ENCODE results near the gene RNF121.
A peak's percentile ranks its signal among the peaks of the same experiment; 100 is the strongest.

Gene RNF121

DNA sequence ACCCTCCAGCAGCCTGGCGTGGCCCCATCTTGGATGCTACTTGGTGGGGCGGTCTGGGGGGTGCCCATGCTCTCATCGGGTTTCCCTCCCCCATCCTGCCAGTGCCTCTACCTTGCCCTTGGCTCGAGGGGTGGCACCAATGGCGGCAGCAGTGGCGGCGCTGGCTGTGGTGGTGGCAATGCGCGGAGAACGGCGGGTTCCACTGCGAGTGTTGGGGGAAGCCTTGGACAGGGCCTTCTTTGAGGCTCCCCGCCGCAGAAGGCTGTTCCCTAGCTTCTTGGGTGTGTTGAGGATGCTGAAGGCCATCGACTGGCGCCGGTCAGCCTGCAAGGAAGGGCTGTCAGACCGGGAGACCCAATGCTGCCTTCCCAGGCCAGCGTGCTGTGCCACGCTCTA lies 74.9 kb downstream of the RNF121 start:
- Mint-ChIP-seq H3K4me1 (peaks cover 32% of the 10 kb centered on the region), H3K4me3 (no peak overlapping the region), H3K36me3 (peaks cover 92% of the 10 kb centered on the region), H3K27ac (peak overlapping the region; percentile 98), H3K9me3 (no peaks in the 10 kb centered on the region)
- no peak for ATAC-seq
- DNase-seq (ENCODE audit: low spot score in 2 of 2): no peak

DNA sequence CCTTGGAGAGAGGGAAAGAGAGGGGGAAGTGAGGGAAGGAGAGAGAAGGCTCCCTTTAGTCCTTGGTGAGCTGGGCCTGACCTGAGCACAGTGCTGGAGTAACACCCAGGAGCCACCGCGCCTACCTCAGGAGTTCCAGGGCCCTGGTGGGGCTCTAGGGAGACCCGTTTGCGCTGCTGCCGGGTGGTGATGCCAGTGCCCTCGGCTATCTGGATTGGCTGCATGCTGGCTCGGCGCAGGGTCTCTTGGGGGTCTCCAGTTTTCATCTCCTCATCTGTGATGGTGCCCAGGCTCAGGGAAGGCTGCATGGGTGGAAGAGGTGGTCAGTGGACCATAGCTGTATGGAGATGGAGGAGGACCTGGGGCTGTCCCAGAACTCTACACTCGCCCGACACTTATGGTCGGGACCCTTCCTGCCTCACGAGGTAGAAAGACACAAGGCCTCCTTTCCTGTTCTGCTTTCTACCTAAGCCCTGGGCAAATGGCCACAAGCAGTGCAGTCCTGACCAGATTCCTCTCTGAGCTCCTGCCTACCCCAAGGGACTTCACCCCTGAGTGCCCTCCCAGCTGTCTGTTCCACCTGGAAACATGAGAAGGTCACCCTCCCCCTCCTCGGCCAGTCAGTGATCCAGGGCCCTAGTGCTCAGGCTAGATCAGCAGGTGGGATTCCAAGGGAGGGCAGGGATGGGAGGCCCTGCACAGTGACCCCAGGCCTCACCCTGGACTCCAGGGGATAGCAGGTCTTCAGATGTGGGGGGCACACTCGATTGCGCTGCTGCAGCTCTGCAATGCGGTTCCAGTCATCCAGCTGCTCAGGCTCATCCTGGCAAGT lies 75.9 kb downstream of the RNF121 start:
- H3K4me1 Mint-ChIP-seq: peaks cover 27% of the 10 kb centered on the region
- no peak overlapping the region for H3K4me3 Mint-ChIP-seq
- peak overlapping the region; percentile 98 for H3K27ac Mint-ChIP-seq
- no peak for ATAC-seq
- no peak for DNase-seq (ENCODE audit: low spot score in 2 of 2)
- peaks cover 95% of the 10 kb centered on the region for H3K36me3 Mint-ChIP-seq
- H3K9me3 Mint-ChIP-seq: no peaks in the 10 kb centered on the region

DNA sequence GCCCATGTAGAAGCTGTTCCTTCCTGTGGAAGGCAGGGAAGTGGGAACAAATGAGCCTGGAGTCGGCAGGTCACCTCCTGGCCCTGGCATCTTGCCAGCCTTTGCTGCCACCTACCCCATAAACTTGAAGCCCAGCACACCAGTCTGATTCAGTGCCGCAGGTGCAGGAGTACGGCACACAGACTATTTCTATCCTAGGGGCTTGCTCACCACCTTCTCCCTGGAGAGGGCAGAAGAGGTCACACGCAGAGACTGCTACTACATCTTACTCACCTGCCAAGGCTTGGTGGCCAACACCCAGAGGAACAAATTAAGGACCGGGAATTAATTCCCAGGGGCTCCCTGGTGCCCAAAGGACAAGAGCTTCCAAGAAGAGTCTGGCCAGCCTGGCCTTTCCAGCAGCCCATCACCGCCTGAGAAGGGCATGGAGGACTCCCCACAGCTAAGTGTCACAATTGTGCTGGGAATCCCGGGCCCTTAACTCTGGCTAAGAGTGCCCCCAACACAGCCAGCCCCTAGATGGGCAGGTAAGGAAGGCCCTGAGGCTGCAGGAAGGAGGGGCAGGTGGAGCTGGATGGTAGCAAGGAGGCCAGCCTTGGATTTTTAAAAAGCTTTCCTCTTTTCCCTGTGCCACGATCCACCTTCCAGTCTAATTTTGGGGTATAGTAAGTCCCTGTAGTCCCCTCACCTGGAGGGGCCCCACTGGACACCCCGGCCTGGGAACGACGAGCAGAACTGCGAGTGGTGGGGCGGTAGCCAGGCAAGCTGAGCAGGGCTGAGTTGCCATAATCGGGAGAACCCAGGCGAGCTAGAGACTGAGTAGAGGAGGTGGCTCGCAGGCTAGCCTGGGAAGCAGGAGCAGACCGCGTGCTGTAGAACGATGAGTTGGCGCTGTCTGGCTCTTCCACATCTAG lies 76.8 kb downstream of the RNF121 start:
- Mint-ChIP-seq H3K4me3 (no peak overlapping the region), H3K27ac (peak overlapping the region; percentile 88), H3K9me3 (no peaks in the 10 kb centered on the region), H3K4me1 (peaks cover 18% of the 10 kb centered on the region), H3K36me3 (peaks cover 97% of the 10 kb centered on the region)
- DNase-seq (ENCODE audit: low spot score in 2 of 2): no peak
- ATAC-seq: no peak

DNA sequence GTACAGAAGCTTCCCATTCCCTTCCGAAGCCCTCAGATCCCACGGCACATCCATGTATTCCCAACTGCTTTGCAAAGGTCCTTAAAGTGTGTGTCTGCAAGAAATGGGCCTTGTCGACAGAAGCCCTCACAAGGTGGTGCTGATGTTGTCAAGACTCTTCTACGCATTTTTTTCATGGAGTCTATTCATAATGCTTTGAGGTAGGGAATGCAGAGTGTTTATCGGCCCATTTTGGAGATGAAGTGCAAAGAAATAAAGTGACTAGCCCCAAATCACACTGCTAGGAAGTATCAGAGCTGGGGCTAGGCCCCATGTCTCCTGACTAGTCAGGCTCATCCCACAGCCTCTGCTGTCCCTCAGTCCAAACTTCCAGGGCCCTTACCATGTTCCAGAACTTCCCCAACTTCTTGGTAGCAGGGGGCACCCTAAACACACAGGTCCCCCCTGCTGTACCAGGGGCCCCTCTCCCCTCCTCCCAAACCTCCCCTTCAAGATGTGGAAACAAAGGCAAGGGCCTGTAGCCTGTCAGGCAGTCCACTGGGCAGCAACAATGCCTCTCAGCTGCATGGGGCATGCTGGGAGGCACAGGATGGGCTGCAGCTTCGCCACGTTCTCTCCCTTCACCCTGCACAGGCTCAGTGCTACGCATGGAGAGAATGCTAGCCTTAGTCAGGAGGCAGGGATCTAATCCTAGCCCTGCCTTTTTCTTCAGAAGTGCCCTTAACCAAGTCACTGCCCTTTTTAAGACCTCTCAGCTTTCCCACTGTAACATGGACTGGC lies 77.7 kb downstream of the RNF121 start:
- DNase-seq (ENCODE audit: low spot score in 2 of 2) (no peak), ATAC-seq (no peak)
- no peak overlapping the region for H3K4me3 Mint-ChIP-seq
- no peaks in the 10 kb centered on the region for H3K9me3 Mint-ChIP-seq
- peaks cover 97% of the 10 kb centered on the region for H3K36me3 Mint-ChIP-seq
- peak overlapping the region; percentile 88 for H3K27ac Mint-ChIP-seq
- peaks cover 17% of the 10 kb centered on the region for H3K4me1 Mint-ChIP-seq

DNA sequence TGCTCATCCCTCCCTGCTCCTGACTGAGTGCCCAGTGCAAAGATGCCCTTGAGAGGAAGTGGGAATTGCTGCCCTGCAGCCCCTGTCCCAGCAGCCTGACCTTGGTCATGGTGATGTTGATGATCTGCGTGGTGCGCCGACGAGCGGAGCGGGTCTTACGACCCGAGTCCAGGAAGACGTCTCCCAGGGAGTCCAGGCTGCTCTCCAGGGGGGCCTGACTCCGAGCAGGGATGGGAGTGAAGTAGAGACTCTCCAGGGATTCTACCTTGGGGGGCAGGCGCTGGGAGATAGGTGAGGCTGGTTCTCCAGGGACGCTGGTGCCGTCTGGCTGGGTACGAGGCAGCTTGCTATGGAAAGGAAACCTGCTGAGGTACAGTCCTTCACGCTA lies 78.2 kb downstream of the RNF121 start:
- Mint-ChIP-seq H3K27ac (peak overlapping the region; percentile 88), H3K4me1 (peaks cover 11% of the 10 kb centered on the region), H3K36me3 (peaks cover 97% of the 10 kb centered on the region), H3K4me3 (no peak overlapping the region), H3K9me3 (no peaks in the 10 kb centered on the region)
- ATAC-seq (no peak), DNase-seq (ENCODE audit: low spot score in 2 of 2) (no peak)

DNA sequence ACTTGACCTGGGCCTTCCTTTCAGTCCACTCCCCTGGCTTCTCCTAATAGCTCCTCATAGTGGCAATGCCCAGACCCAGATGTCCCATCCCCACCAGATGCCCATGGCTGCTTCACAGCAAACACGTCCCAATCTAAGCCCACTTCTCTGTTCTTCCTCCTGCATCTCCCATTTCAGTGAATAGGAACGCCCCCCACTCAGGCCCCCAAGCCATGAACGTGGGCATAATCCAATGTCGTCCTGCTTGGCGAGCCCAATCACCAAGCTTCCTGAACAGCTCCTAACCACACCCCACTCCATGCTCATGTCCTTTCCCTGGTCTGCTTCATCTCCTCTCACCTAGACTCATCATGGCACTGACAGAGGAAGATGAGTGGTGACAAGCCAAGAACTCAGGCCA lies 78.7 kb downstream of the RNF121 start:
- Mint-ChIP-seq H3K36me3 (peaks cover 97% of the 10 kb centered on the region), H3K27ac (peak overlapping the region; percentile 88), H3K9me3 (no peaks in the 10 kb centered on the region), H3K4me3 (no peak overlapping the region), H3K4me1 (peaks cover 6% of the 10 kb centered on the region)
- ATAC-seq (no peak), DNase-seq (ENCODE audit: low spot score in 2 of 2) (no peak)

DNA sequence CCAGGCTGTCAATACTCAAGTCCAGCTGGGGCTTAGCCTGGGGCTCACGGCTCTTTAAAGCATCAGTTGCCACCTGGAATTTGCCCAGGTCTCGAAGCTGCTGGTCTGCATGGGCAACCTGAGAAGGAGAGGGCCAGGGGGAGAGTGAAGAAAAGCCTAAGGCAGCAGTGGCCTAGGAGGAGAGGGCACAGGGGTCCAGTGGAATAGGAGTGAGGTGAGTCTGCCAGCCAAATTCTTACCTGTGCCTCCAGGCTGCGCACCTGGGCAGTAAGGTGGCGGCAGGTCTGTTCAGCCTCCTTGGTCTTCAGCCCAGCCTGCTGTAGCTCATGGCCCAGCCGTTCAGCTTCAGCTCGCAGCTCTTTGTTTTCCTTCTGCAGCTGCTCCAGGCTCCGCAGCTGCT lies 79.9 kb downstream of the RNF121 start:
- no peak for ATAC-seq
- no peak overlapping the region for H3K4me3 Mint-ChIP-seq
- peak overlapping the region; percentile 88 for H3K27ac Mint-ChIP-seq

DNA sequence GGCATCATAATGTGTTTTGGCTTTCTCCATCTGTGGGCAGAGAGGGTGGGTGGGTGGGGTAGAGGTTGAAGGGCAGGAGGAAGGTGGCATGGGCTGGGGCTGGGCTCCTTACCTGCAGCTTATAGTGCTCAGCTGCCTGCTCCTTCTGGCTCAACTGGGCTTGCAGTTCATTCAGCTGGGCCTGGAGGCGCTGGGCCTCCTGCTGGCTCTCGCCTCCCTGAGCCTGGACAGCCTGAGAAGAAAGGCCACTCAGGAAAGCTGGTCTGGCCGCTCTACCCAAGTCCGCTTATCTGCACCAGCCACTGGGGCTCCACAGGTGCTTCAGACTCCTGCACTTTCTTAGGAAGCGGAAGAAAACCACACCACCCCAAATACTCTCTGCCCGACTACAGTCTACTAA lies 80.3 kb downstream of the RNF121 start:
- H3K4me3 Mint-ChIP-seq: no peak overlapping the region
- no peaks in the 10 kb centered on the region for H3K9me3 Mint-ChIP-seq
- DNase-seq (ENCODE audit: low spot score in 2 of 2) (no peak), ATAC-seq (no peak)
- H3K4me1 Mint-ChIP-seq: peaks cover 14% of the 10 kb centered on the region
- peaks cover 97% of the 10 kb centered on the region for H3K36me3 Mint-ChIP-seq
- peak overlapping the region; percentile 59 for H3K27ac Mint-ChIP-seq

More for the DNA sequence above, 79.9 kb downstream of the RNF121 start:
- peaks cover 9% of the 10 kb centered on the region for H3K4me1 Mint-ChIP-seq
- DNase-seq (ENCODE audit: low spot score in 2 of 2): no peak
- peaks cover 97% of the 10 kb centered on the region for H3K36me3 Mint-ChIP-seq
- H3K9me3 Mint-ChIP-seq: no peaks in the 10 kb centered on the region

DNA sequence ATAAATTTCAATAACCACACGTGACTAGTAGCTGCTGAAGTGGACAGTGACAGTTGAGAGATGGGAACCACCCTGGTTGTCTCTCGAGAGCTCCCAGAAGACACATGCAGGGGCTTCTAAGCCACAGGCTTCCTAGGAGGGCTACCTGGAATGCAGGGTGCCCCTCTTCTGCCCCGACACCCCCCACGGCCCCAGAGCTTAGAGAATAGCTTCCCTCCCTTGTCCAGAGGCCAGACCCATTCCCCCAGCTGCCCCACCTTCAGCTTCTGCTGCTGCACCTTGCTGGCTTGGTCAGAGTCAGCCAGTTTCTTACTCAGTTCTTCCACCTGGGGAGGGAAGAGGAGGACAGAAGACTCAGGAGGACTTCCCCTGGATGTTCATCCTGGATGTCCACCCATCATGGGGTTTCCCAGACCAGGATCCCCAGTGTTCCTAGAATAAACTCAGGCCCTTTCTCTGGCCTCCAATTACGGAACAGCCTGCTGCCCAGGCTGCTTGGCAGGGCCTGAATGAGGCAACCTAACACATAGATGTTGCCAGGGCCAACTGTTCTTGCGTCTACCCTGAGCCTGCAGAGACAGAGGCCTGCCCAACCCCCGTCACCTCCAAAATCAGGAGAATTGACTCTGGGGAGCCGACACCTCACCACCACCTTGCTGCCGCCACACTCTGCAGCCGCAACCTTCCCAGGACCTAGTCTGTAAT lies 81.8 kb downstream of the RNF121 start:
- H3K9me3 Mint-ChIP-seq: no peaks in the 10 kb centered on the region
- peaks cover 29% of the 10 kb centered on the region for H3K4me1 Mint-ChIP-seq
- H3K36me3 Mint-ChIP-seq: peaks cover 97% of the 10 kb centered on the region
- DNase-seq (ENCODE audit: low spot score in 2 of 2) (no peak), ATAC-seq (no peak)
- peak overlapping the region; percentile 59 for H3K27ac Mint-ChIP-seq
- H3K4me3 Mint-ChIP-seq: no peak overlapping the region

DNA sequence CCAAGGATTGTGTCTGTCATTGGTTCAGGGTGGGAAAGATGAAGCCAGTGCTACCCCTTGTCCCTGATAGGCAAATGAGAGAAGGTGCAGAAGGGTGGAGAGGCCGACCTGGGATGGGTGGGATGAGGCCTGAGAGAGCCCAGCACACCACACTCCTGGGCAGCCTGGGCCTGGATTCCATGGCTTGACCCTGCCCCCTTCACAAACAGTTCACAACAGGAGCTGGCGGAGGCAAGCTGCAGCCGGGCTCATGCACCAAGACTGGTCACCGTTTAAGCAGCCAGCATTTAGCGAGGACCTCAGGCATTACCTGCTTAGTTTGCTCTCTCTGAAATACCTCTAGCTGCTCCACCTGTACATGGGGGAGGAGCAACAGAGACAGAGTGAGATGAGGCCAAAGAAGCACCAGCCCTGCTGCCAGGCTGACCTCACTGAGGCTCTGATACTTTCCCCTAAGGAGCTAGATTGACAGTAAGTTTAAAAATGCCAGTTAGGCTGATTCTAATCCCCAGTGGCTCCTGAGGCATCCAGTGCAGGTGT lies 83.3 kb downstream of the RNF121 start:
- Mint-ChIP-seq H3K4me3 (no peak overlapping the region), H3K9me3 (no peaks in the 10 kb centered on the region), H3K36me3 (peaks cover 97% of the 10 kb centered on the region), H3K4me1 (peaks cover 30% of the 10 kb centered on the region), H3K27ac (peak overlapping the region; percentile 72)
- DNase-seq (ENCODE audit: low spot score in 2 of 2) (no peak), ATAC-seq (no peak)

DNA sequence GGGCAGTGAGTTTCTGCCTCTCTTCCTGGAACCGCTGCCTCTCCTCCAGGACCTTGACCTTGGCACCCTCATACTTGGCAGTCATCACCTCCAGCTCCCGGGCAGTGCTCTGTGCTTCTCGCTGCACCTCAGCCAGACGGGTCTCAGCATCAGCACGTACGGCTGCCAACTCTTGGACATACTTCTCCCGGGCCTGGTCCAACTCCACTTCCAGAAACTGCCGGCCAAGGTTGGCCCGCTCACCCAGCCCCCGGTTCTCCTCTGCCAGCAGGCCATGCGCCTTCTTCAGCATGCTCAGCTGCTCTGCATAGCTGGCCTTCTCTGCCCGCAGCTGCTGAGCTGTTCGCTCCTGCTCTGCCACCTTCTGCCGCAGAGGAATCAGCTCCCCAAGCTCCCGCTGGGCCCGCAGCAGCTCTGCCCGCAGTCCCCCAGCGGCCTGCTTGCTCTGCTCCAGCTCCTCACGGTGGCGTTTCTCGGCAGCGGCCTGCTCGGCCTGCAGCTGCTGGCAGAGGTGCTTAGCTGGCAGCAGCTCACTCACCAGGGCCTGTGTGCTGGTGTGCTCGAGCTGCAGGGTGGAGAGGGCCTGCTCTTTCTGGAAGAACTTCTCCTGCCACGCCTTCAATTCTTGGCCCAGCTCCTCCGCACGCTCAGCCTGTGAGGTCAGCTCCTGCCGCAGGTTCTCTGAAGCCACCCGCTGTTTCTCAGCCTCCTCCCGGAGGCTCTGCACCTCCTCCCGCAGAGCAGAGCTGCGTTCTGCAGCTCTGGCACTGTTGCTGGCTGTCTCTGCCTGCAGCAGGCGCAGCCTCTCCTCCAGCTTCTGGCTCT lies 84.3 kb downstream of the RNF121 start:
- Mint-ChIP-seq H3K36me3 (peaks cover 97% of the 10 kb centered on the region), H3K4me1 (peaks cover 30% of the 10 kb centered on the region), H3K4me3 (no peak overlapping the region), H3K27ac (peak overlapping the region; percentile 91), H3K9me3 (no peaks in the 10 kb centered on the region)
- no peak for DNase-seq (ENCODE audit: low spot score in 2 of 2)
- ATAC-seq: no peak

DNA sequence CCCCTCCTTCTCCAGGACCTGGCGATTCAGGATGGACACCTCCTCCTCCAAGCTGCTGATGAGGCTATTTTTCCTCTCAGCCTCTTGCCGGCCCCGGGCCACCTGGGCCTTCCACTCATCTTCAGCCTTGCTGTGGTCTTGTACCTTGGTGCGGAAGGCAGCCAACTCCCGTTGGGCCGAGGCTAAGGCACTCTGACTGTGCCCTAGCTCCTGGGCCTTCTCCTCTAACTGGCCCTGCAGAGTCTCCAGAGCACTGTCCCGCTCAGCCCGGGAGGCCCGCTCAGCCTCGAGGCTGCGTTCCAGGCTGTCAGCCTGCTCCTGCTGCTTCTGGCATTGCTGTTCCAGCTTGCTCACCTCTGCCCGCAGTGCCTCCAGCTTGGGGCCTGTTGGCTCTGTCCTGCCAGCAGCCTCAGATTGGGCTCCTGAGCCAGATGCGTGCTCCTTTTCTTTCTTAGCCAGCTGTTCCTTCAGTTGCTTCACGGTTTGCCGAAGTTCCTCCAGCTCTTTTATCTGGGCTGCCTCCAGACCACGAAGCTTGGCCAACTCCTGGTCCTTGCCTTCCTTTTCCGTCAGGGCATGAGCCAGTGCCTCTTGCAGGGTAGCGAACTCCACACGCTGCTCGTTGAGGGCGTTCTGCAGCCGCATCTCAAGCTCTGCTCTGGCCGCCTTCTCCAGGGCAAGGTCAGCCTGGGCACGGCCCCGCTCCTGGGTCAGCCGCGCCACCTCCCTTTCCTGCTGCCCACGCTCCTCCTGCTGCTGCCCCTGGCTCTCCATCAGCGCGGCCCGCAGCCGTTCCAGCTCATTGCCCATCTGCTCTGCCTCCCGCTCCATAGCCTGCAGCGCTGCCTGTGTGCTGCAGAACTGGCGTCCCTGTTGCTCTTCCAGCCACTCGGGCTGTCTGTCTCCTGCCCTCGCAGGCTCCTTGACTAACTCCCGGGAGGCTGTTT lies 85.2 kb downstream of the RNF121 start:
- H3K4me1 Mint-ChIP-seq: peaks cover 30% of the 10 kb centered on the region
- H3K9me3 Mint-ChIP-seq: no peaks in the 10 kb centered on the region
- DNase-seq (ENCODE audit: low spot score in 2 of 2) (no peak), ATAC-seq (no peak)
- peaks cover 97% of the 10 kb centered on the region for H3K36me3 Mint-ChIP-seq
- H3K4me3 Mint-ChIP-seq: no peak overlapping the region
- H3K27ac Mint-ChIP-seq: peak overlapping the region; percentile 91

DNA sequence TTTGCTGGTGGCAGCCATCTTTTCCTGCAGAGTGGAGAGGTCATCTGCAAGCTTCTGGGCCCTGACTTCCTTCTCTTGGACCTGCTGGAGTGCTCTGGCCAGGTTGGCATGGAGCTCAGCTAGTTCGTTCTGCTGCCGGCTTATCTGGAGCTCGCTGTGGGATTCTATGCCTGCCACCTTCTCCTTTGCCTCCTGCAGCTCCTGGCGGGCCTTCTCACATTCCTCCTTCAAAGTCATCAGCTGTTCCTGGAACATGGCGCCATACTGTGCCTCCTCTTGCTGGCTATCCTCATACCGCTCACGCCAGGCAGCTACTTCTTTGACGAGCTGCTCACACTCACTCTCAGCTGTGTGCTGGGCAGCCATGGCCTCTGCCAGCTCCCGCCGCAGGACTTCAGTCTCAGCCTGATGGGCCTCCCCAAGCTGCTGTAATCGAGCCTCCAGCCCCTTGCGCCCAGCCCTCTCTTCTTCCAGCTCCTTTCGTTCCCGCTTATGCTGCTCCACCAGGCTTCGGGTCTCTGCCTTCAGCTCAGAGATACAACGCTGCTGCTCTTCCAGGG lies 86.0 kb downstream of the RNF121 start:
- no peak overlapping the region for H3K4me3 Mint-ChIP-seq
- ATAC-seq (no peak), DNase-seq (ENCODE audit: low spot score in 2 of 2) (no peak)
- peaks cover 97% of the 10 kb centered on the region for H3K36me3 Mint-ChIP-seq
- no peaks in the 10 kb centered on the region for H3K9me3 Mint-ChIP-seq
- H3K4me1 Mint-ChIP-seq: peaks cover 25% of the 10 kb centered on the region
- H3K27ac Mint-ChIP-seq: peak overlapping the region; percentile 91
